ENCODE results near the gene PGAP1. TPM values are rescaled to one million over a fixed set of nuclear protein-coding genes. Genes with fewer than 3 reads are reported as not detected.

The PGAP1 gene
- polyA plus RNA-seq, 3 donors = 0.10 to 0.81 (median 0.33) TPM

GRCh38 chr2:196801674-196802261 lies 124.7 kb downstream of the PGAP1 start:
- H4K20me1 ChIP-seq (ENCODE audit: insufficient read depth, low read length) = no peaks in the 10 kb centered on the region

GRCh38 chr2:196798980-196799379 lies 127.5 kb downstream of the PGAP1 start:
- Histone ChIP-seq H3K4me3 (replicated peaks in 1 of 3; ENCODE audit: low read depth in 2 of 3, low read length in 3 of 3) (peak overlapping the region; percentile 79 to 98 (median 94)), H3K27me3 (ENCODE audit: control insufficient read depth in 2 of 2, insufficient read depth in 2 of 2, low read length in 2 of 2) (peaks cover 0 to 4% of the 10 kb centered on the region in 2 donors), H3K9ac (ENCODE audit: insufficient read depth, low read length, poor library complexity, severe bottlenecking) (peak overlapping the region; percentile 84), H3K9me3 (replicated peaks in 1 of 2; ENCODE audit: control insufficient read depth in 1 of 2, insufficient read depth in 1 of 2, low read length in 2 of 2) (no peaks in the 10 kb centered on the region), H3K79me2 (ENCODE audit: insufficient read depth, low read length) (peaks cover 14% of the 10 kb centered on the region), H2AFZ (ENCODE audit: insufficient read depth, low read depth, low read length, poor library complexity, severe bottlenecking) (peak overlapping the region; percentile 96), H3K27ac (ENCODE audit: low read depth in 1 of 2, low read length in 2 of 2) (peak overlapping the region; percentile 47 to 92), H3K36me3 (replicated peaks in 1 of 2; ENCODE audit: control insufficient read depth in 1 of 2, insufficient read depth in 2 of 2, low read length in 2 of 2) (peaks cover 22 to 32% of the 10 kb centered on the region in 2 donors), H3K4me2 (replicated peaks; ENCODE audit: extremely low read depth, low read length, poor library complexity, severe bottlenecking) (peak overlapping the region; percentile 98), H3K4me1 (ENCODE audit: control insufficient read depth in 1 of 2, insufficient read depth in 2 of 2, low read length in 2 of 2) (peaks cover 4 to 14% of the 10 kb centered on the region in 2 donors), H4K20me1 (ENCODE audit: insufficient read depth, low read length) (no peaks in the 10 kb centered on the region)
- Mint-ChIP-seq H3K27me3 (ENCODE audit: low read depth in 3 of 3) (peaks cover 2 to 6% (median 2%) of the 10 kb centered on the region in 3 donors), H3K4me1 (peaks cover 16% of the 10 kb centered on the region), H3K27ac (peak overlapping the region; percentile 91 to 99 (median 95)), H3K9me3 (peaks cover 0 to 2% (median 0%) of the 10 kb centered on the region in 7 donors), H3K36me3 (peaks cover 29 to 32% of the 10 kb centered on the region in 2 donors), H3K4me3 (peak overlapping the region; percentile 97 to 100)
- DNase-seq = peak in 1 of 3 donors; percentile 1
- no peak for TF ChIP-seq CTCF (IDR thresholded peaks at IDR 0.05)
- intact Hi-C loops (cut with micrococcal nuclease) = no loop called here
- 0% methylated on average over 4 of the region's 10 CpGs for WGBS (ENCODE audit: insufficient coverage)

More at GRCh38 chr2:196801674-196802261, 124.7 kb downstream of the PGAP1 start:
- Histone ChIP-seq H3K27me3 (ENCODE audit: control insufficient read depth in 2 of 2, insufficient read depth in 2 of 2, low read length in 2 of 2) (peaks cover 0 to 4% of the 10 kb centered on the region in 2 donors), H3K27ac (ENCODE audit: low read depth in 1 of 2, low read length in 2 of 2) (no peak overlapping the region), H3K9ac (ENCODE audit: insufficient read depth, low read length, poor library complexity, severe bottlenecking) (no peak overlapping the region), H3K4me1 (ENCODE audit: control insufficient read depth in 1 of 2, insufficient read depth in 2 of 2, low read length in 2 of 2) (peaks cover 4 to 14% of the 10 kb centered on the region in 2 donors), H2AFZ (ENCODE audit: insufficient read depth, low read depth, low read length, poor library complexity, severe bottlenecking) (peak overlapping the region; percentile 96), H3K36me3 (replicated peaks in 1 of 2; ENCODE audit: control insufficient read depth in 1 of 2, insufficient read depth in 2 of 2, low read length in 2 of 2) (peaks cover 7 to 10% of the 10 kb centered on the region in 2 donors), H3K4me2 (replicated peaks; ENCODE audit: extremely low read depth, low read length, poor library complexity, severe bottlenecking) (no peak overlapping the region), H3K9me3 (replicated peaks in 1 of 2; ENCODE audit: control insufficient read depth in 1 of 2, insufficient read depth in 1 of 2, low read length in 2 of 2) (no peaks in the 10 kb centered on the region), H3K4me3 (replicated peaks in 1 of 3; ENCODE audit: low read depth in 2 of 3, low read length in 3 of 3) (no peak overlapping the region), H3K79me2 (ENCODE audit: insufficient read depth, low read length) (peaks cover 14% of the 10 kb centered on the region)
- no peak for TF ChIP-seq CTCF (IDR thresholded peaks at IDR 0.05)
- no peak for DNase-seq
- Mint-ChIP-seq H3K27me3 (ENCODE audit: low read depth in 3 of 3) (peaks cover 2 to 11% (median 9%) of the 10 kb centered on the region in 3 donors), H3K27ac (no peak overlapping the region), H3K36me3 (peaks cover 9 to 10% of the 10 kb centered on the region in 2 donors), H3K4me1 (peaks cover 12% of the 10 kb centered on the region), H3K4me3 (no peak overlapping the region), H3K9me3 (peaks cover 0 to 2% (median 0%) of the 10 kb centered on the region in 7 donors)
- intact Hi-C loops (cut with micrococcal nuclease) = no loop called here
- WGBS (ENCODE audit: insufficient coverage) = no CpG with 5 or more reads among the region's 2 CpGs
